ENCODE results near the gene WNT3.
"Not testable (repeated sequence)": the region's sequence is repeated elsewhere in the genome, so short reads cannot be mapped to it uniquely, and the experiment has no call there.

Gene WNT3

GRCh38 chr17:46813920-46814319 is 4.6 kb downstream of the WNT3 start:
- DNase-seq (ENCODE audit: low spot score) = no peak

- no peak for DNase-seq (ENCODE audit: low spot score)
These were observed 5.7 kb downstream of the WNT3 start for GRCh38 chr17:46812624-46813318.

- peak; percentile 82 for DNase-seq (ENCODE audit: low spot score)
These were observed 6.4 kb downstream of the WNT3 start for GRCh38 chr17:46811978-46812583.

GRCh38 chr17:46810837-46811236 is 7.7 kb downstream of the WNT3 start:
- DNase-seq (ENCODE audit: low spot score) = no peak

- no peak for DNase-seq (ENCODE audit: low spot score)
These were observed 9.4 kb downstream of the WNT3 start for GRCh38 chr17:46809110-46809571.

GRCh38 chr17:46805771-46806170 is 12.7 kb downstream of the WNT3 start:
- no peak for DNase-seq (ENCODE audit: low spot score)

- no peak for DNase-seq (ENCODE audit: low spot score)
These were observed 14.9 kb downstream of the WNT3 start for GRCh38 chr17:46803544-46803943.

GRCh38 chr17:46802800-46803199 is 15.7 kb downstream of the WNT3 start:
- no peak for DNase-seq (ENCODE audit: low spot score)

- DNase-seq (ENCODE audit: low spot score) = no peak
These were observed 17.9 kb downstream of the WNT3 start for GRCh38 chr17:46800573-46800972.

- DNase-seq (ENCODE audit: low spot score) = no peak
These were observed 21.4 kb downstream of the WNT3 start for GRCh38 chr17:46796956-46797530.

- DNase-seq (ENCODE audit: low spot score) = no peak
These were observed 22.0 kb downstream of the WNT3 start for GRCh38 chr17:46796524-46796923.

- DNase-seq (ENCODE audit: low spot score) = no peak
These were observed 22.4 kb downstream of the WNT3 start for GRCh38 chr17:46796084-46796483.

- DNase-seq (ENCODE audit: low spot score) = no peak
These were observed 23.0 kb downstream of the WNT3 start for GRCh38 chr17:46795379-46795952.

- no peak for DNase-seq (ENCODE audit: low spot score)
These were observed 24.2 kb downstream of the WNT3 start for GRCh38 chr17:46794318-46794717.

GRCh38 chr17:46793541-46793940 is 25.0 kb downstream of the WNT3 start:
- DNase-seq (ENCODE audit: low spot score) = no peak

GRCh38 chr17:46793023-46793422 is 25.5 kb downstream of the WNT3 start:
- not testable (repeated sequence) for DNase-seq (ENCODE audit: low spot score)

- no peak for DNase-seq (ENCODE audit: low spot score)
These were observed 26.4 kb downstream of the WNT3 start for GRCh38 chr17:46792071-46792470.

- DNase-seq (ENCODE audit: low spot score) = no peak
These were observed 27.0 kb downstream of the WNT3 start for GRCh38 chr17:46791531-46791930.

GRCh38 chr17:46790216-46790615 is 28.3 kb downstream of the WNT3 start:
- DNase-seq (ENCODE audit: low spot score) = no peak

GRCh38 chr17:46789610-46790009 is 28.9 kb downstream of the WNT3 start:
- no peak for DNase-seq (ENCODE audit: low spot score)

- no peak for DNase-seq (ENCODE audit: low spot score)
These were observed 29.7 kb downstream of the WNT3 start for GRCh38 chr17:46788796-46789195.

- no peak for DNase-seq (ENCODE audit: low spot score)
These were observed 30.2 kb downstream of the WNT3 start for GRCh38 chr17:46788300-46788699.

GRCh38 chr17:46787478-46787877 is 31.0 kb downstream of the WNT3 start:
- no peak for DNase-seq (ENCODE audit: low spot score)

All from AG08395 (cell line).